Raji (cell line): Measurements from ENCODE around the gene DNAI7.

ENCODE experiments used
- POLR2A ChIP-seq: IDR thresholded peaks from 2 replicates; pipeline ENCODE4 v1.6.1; 2011; ENCODE audit warnings: low read depth, low read length, control low read depth; ENCODE audit not compliant: insufficient read depth

Gene DNAI7

GRCh38 chr12:25195056-25195971 is at the start of gene DNAI7, which contains the start of gene ETFRF1:
Gene DNAI7, minus strand, starts transcription at chr12:25195160. Its CDS starts 82 bp downstream, at chr12:25195078.
Gene ETFRF1, plus strand, starts transcription at chr12:25195237. Its CDS starts 8,720 bp downstream, at chr12:25203957.
- TF ChIP-seq POLR2A = peak; percentile 80

GRCh38 chr12:25243680-25243990 is 48.7 kb upstream of the DNAI7 start:
- TF ChIP-seq POLR2A = no peak

DNA sequence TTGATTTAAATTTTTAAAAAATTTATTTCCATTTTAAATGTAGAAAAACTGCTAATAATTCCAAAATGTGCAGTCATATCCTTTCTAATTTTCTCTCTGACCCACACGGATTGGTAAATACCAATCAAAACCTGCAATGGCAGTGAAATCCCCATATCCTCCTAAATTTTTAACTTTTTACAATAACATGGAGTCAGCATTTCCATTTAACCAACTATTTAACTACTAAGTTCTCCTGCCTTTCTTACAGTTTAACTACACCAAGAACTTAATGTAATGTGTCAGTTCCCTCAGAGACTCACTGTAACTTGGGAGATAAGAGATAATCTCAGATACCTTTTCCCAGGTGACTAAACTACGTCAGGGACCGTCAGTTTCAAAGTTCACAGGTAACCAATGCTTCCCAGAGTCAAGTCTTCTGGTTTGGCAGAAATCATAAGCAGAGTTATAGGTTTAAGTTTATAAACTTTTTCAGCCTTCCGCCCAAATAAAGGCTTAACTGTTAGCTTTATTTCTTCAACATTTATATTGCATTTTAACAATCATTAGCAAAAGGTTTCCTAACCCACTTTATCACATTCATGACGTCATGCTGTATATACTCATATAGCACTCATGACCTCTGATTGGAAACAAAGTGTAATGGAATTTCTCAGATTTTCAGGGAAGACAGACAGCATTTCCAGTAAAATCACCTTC is 48.2 kb upstream of the DNAI7 start:
- no peak for TF ChIP-seq POLR2A

DNA sequence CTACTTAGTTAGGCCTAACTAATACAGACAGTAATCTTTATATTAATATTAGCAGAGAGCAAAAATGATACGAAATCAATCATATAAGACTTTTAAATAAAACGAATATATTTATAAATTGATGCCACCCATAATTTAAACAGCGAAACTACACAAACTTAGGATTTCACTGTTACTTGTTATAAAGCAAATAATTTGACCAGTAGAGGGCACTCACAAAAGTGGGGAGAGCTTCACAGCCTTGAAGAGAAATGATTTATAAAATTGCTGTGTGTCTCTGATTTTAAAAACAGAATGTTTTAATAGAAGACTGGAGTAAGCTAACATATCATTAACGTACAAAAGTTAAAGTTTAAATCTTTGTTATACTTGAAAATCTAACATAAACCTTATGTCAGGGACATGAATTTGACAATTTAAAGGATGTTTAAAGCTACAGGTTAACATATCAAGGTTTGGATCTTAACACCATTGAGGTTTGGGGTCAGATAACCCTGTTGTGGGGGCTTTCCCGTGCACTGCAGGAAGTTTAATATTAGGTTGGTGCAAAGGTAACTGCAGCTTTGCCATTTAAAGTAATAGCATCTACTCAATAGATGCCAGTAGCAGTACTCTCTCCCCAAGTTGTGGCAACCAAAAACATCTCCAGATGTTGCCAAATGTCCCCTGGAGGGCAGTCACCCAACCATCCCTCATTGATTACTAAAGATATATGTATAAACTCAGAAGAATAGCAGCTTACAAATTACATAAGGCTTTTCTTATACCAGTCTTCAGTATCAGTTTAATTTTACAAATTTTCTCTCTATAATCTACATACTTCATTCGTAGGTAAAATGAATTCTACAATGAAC is 46.4 kb upstream of the DNAI7 start:
- TF ChIP-seq POLR2A = no peak

GRCh38 chr12:25236626-25237025 is 41.7 kb upstream of the DNAI7 start:
- no peak for TF ChIP-seq POLR2A

DNA sequence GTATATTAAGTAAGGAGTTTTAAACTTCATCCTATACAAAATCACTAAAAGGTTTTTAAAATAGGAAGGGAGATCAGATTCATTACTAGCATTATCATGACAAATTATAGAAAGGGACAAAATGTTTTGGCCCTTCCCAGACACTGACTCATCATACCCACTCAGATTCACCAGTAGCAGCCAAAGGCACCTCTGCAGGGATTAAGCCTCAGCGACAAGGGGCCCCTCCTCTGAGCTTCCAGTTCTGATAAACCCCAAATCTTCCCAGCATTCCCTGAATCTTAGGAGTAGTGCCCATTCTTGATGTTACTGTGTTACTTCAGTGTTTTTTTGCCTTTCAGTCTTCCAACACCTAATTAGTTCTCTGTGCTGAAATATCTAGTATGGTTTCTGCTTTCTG is 41.2 kb upstream of the DNAI7 start:
- no peak for TF ChIP-seq POLR2A

GRCh38 chr12:25213338-25213737 is 18.4 kb upstream of the DNAI7 start:
- TF ChIP-seq POLR2A = no peak

DNA sequence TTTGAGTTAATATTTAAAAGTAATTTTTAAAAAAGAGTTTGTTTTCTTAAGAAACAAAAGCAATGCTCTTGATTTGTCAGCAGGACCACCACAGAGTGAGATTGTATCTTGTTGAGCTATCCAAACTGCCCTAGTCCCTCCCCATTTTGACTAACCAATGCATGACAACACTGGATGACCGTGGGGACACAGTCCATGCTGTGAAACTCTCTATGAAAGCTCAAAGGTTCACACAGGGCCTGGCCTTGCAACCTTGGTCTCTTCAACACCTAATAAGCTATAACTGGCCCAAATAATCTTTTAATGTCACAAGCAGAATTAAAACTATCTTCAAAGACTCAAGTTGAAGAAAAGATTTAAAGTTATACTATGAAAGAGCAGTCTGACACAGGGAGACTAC is 13.6 kb upstream of the DNAI7 start:
- no peak for TF ChIP-seq POLR2A

GRCh38 chr12:25207846-25208245 is 12.9 kb upstream of the DNAI7 start:
- no peak for TF ChIP-seq POLR2A

GRCh38 chr12:25207411-25207810 is 12.5 kb upstream of the DNAI7 start:
- TF ChIP-seq POLR2A = no peak

DNA sequence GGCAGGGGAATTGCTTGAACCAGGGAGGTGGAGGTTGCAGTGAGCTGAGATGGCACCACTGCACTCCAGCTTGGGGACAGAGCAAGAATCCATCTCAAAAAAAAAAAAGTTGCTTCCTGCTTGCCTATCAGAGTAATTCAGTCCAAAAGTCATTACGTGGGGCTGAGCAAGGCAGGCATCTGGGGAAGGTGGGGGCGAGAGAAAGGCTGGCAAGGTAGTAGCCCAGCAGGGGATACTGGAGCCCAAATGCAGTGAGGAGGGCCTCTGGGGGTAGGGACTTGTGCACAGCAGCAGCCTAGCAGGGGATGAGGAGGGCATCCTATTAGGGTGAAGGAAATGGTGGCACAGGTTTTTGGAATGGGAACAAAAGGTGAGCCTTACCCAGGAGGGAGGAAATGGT is 7.2 kb upstream of the DNAI7 start:
- TF ChIP-seq POLR2A = no peak

DNA sequence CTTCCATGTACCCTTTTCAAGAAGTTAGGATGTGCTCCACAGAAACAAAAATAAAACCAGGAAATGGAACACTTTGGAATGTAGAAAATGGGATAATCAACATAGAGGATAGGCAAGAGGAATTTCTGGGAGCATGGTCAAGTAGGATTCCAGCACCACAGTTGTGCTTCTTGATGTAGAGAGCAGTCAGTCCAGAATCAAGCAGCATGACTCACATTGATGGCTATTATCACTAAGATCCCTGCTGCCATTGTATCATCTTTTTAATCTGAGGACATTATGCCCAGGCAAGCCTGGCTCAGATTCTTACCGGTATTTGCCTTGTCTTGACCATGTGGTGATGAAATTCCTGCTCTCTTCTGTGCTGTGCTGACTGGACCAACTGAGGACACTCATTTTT is 5.7 kb upstream of the DNAI7 start:
- TF ChIP-seq POLR2A = no peak

GRCh38 chr12:25197608-25198007 is 2.6 kb upstream of the DNAI7 start:
- TF ChIP-seq POLR2A = no peak

DNA sequence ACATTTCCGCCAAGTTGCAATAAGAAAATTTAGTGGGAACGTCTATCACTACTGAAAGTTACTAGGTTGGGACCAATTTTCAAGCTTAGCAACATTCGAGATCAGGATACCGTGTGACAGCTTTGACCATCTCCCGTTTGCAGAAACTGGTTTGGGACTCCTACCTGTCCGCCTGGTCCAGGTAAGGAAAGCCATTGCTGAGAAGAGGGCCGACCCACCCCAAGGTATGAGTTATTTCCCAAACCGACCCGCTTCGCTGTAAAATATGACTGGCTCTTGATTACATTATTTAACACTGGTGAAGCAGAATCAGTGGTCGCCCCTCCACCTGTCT is 271 bp downstream of the DNAI7 start:
- no peak for TF ChIP-seq POLR2A

DNA sequence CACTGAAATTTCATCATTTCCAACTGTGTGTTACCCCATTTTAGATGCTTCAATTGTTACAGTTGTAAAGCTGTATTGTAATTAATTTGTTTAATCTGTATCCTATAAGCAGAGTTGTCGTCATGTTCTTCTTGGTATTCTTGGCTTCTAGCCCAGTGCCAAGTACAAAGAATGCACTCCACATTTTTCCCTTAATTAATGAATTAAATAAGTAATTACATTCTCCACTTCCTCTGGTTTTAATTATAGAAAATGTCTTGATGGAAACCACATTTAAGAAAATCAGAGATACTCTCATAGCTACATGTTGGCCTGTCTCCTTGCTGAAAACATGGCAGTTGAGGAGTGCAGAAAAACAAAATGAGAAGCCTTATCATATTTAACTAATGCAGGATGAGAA is 746 bp downstream of the DNAI7 start:
- no peak for TF ChIP-seq POLR2A
